Epidermal melanocyte (primary cell): ENCODE results near the gene MRO.

Experiments
- DNase-seq: peaks from one replicate; pipeline ENCODE4 v3.0.0; 2011; ENCODE audit warnings: low spot score; ENCODE audit not compliant: insufficient read length

Gene MRO

GRCh38 chr18:50748243-50749229 is 71.3 kb downstream of the MRO start:
- DNase-seq: no peak

- DNase-seq: no peak
These were observed 72.0 kb downstream of the MRO start for GRCh38 chr18:50747849-50748242.

GRCh38 chr18:50745945-50746344 is 73.9 kb downstream of the MRO start:
- DNase-seq: no peak
